Measurements from ENCODE around the gene ING5.

GRCh38 chr2:241770936-241771285 lies 69.1 kb downstream of the ING5 start:
- TF ChIP-seq CTCF (IDR thresholded peaks at IDR 0.05 in 4 of 5, conservative IDR thresholded peaks at IDR 0.05 in 1 of 5) (no peak), POLR2A (IDR thresholded peaks at IDR 0.05) (no peak)

Data from gastrocnemius medialis (tissue), 4 donors.